Esophagus muscularis mucosa (tissue), 4 donors: ENCODE data around the gene SLCO2A1. TPM values are rescaled to one million over a fixed set of nuclear protein-coding genes. Genes with fewer than 3 reads are reported as not detected.

Experiments
- total RNA-seq, 4 donors: library from RNA; depleted of rRNA; stranded (reverse); fragments of >200 nt; gene quantifications; one replicate each; pipeline versions ENCODE4 v1.1.0 to v1.2.1, GENCODE V29; 2016

Gene SLCO2A1
- total RNA-seq, 4 donors from 2014 or later = 8.3 to 17.6 (median 13.8) TPM

Other genes starting within 250 kb of the SLCO2A1 start
- gene SRPRB, start 224.1 kb downstream of the SLCO2A1 start, total RNA-seq = 10 to 100 TPM; 11.2 to 28.2 (median 18.5) TPM
- 10 to 100 TPM in 2 of 4 donors, 1 to 10 TPM in 2; 6.2 to 11.9 (median 10.5) TPM for gene RAB6B, start 134.0 kb downstream of the SLCO2A1 start, total RNA-seq
- gene RYK, start 220.9 kb upstream of the SLCO2A1 start, total RNA-seq = 100 to 1,000 TPM in 2 of 4 donors, 10 to 100 TPM in 2; 78.2 to 120 (median 96.5) TPM